Heart left ventricle (tissue), 16 donors: ENCODE data around the gene ADGRG6. TPM values are rescaled to one million over a fixed set of nuclear protein-coding genes. Genes with fewer than 3 reads are reported as not detected.

Experiments
- ATAC-seq, 4 donors: fragments of 200-7000 bp; cut with Tn5 transposase; one replicate each; pipeline ENCODE4 v1.9.1; 2020 to 2022; ENCODE audit warnings: moderate library complexity in 4 of 4, mild to moderate bottlenecking in 3 of 4, moderate number of reproducible peaks in 1 of 4
- DNase-seq, 5 donors: peaks; one replicate each; pipeline ENCODE4 v3.0.0-alpha.2; 2020
- H3K27ac ChIP-seq, 12 donors: fragments of 200-600 bp; sonication (generic) in 4 of 12; one replicate each; pipeline versions ENCODE4 v1.5.0 to v1.8.0; 2016 to 2022; ENCODE audit warnings: mild to moderate bottlenecking in 2 of 12
- H3K27me3 ChIP-seq, 9 donors: fragments of 200-600 bp; sonication (generic) in 2 of 9; one replicate each; pipeline versions ENCODE4 v1.5.1 to v1.8.0; 2016 to 2022; ENCODE audit warnings: mild to moderate bottlenecking in 3 of 9
- H3K36me3 ChIP-seq, 9 donors: fragments of 200-600 bp; sonication (generic) in 2 of 9; one replicate each; pipeline versions ENCODE4 v1.5.0 to v1.8.0; 2018 to 2022; ENCODE audit warnings: mild to moderate bottlenecking in 2 of 9
- H3K4me1 ChIP-seq, 12 donors: fragments of 200-600 bp; sonication (generic) in 4 of 12; one replicate each; pipeline versions ENCODE4 v1.5.0 to v1.8.0; 2016 to 2022; ENCODE audit warnings: mild to moderate bottlenecking in 3 of 12
- H3K4me3 ChIP-seq, 12 donors: fragments of 200-600 bp; sonication (generic) in 4 of 12; one replicate each; pipeline versions ENCODE4 v1.5.0 to v1.8.0; 2017 to 2022; ENCODE audit warnings: mild to moderate bottlenecking in 9 of 12, moderate library complexity in 4 of 12
- H3K9me3 ChIP-seq, 12 donors: fragments of 200-600 bp; sonication (generic) in 4 of 12; one replicate each; pipeline versions ENCODE4 v1.5.0 to v1.8.0; 2016 to 2022; ENCODE audit warnings: mild to moderate bottlenecking in 1 of 12
- CTCF ChIP-seq, 12 donors: fragments of 200-600 bp; sonication (generic) in 4 of 12; IDR thresholded peaks; one replicate each; pipeline versions ENCODE4 v1.5.0 to v1.8.0; 2018 to 2022; ENCODE audit warnings: antibody characterized with exemption in 12 of 12, mild to moderate bottlenecking in 5 of 12
- POLR2A ChIP-seq, 2 donors: fragments of 450-650 bp; IDR thresholded peaks; one replicate each; pipeline ENCODE4 v1.6.1; 2017; ENCODE audit warnings: antibody characterized with exemption in 2 of 2, mild to moderate bottlenecking in 2 of 2, moderate library complexity in 2 of 2
- WGBS, 4 donors: extraction: QIAGEN DNeasy Blood & Tissue Kit in 2 of 4; methylation state at CpG; one replicate each; pipeline versions ENCODE4 v1.1.5 to v1.1.7; 2013 to 2018; 5-methylcytosine and 5-hydroxymethylcytosine counted together
- intact Hi-C, 10 donors: fragments of 100-400 bp; cut with DNase I; formaldehyde crosslinking; loops; one replicate each; pipeline versions ENCODE4 v1.11.1 to v1.14.2; 2022
- polyA plus RNA-seq, 2 donors: library from polyadenylated mRNA; stranded (reverse); fragments of 200-250 nt; gene quantifications; one replicate each; pipeline ENCODE4 v1.2.3, GENCODE V29; 2013
- total RNA-seq, 9 donors: library from RNA; depleted of rRNA in 2 of 9; stranded (reverse); fragments of >200 nt in 2 of 9; fragmentation: NEBNext Ultra II Directional in 3 of 9; extraction: Animal tissue kit (Norgen Biotek cat#: 25700) in 3 of 9; gene quantifications; one replicate each; pipeline versions ENCODE4 v1.1.0 to v1.2.4, GENCODE V29; 2016 to 2023
- donor health status: ischemic (EF 13 %, LVEDD 7.1; RV severe dilation, severe dysfunction).
- donor health status: healthy with polysubstance abuse.
- donor health status: DM: no; HTN: yes; CAD: no.
- donor health status: DM: no; HTN: no; CAD: no.
- donor health status: ischemic (EF 25% LVEDD 6.9; RV normal size, moderate dysfunction).
- donor health status: ischemic (EF 25% LVEDD 5.7; RV mildly dilated, moderate dysfunction).
- donor health status: healthy.
- donor health status: DM: yes; HTN: yes; CAD: no.
- donor health status: ischemic (EF 35%, LVEDD 5.7; RV mildly dilated, moderate dysfunction).
- donor health status: nonischemic (EF 11% LVEDD 7.7; RV severe dilation, severe dysfunction).
- donor health status: DM: yes; HTN: yes; CAD: no.
- donor health status: PGD.
- donor health status: ischemic (EF 29% LVEDD 5.4; RV normal size, mild dysfunction).
- donor health status: nonischemic (EF 23%, LVEDD 6.1; RV moderate dilation, normal function).

Gene ADGRG6
- total and polyA plus RNA-seq, 11 donors, result 0.61 to 10.5 (median 2.0) TPM

- WGBS, 4 donors, result 75 to 91% (median 86%) methylated on average over 1 to 2 of the region's 2 CpGs
- no peak overlapping the region for H3K27ac ChIP-seq
- H3K27me3 ChIP-seq, result no peaks in the 10 kb centered on the region
- DNase-seq, result no peak
- TF ChIP-seq POLR2A (IDR thresholded peaks at IDR 0.05) (no peak), CTCF (IDR thresholded peaks at IDR 0.05) (no peak)
- H3K9me3 ChIP-seq, result peaks cover 0 to 5% (median 0%) of the 10 kb centered on the region in 12 donors
- no peak overlapping the region for H3K4me3 ChIP-seq
- no peak for ATAC-seq
- no peaks in the 10 kb centered on the region for H3K4me1 ChIP-seq
- no peaks in the 10 kb centered on the region for H3K36me3 ChIP-seq
- intact Hi-C loops, result no loop called here
These were observed 160.5 kb downstream of the ADGRG6 start for GRCh38 chr6:142462260-142462659.

GRCh38 chr6:142463988-142464387 lies 162.2 kb downstream of the ADGRG6 start:
- Histone ChIP-seq H3K36me3 (no peaks in the 10 kb centered on the region), H3K27ac (no peak overlapping the region), H3K9me3 (peaks cover 0 to 6% (median 0%) of the 10 kb centered on the region in 12 donors), H3K4me1 (no peaks in the 10 kb centered on the region), H3K27me3 (no peaks in the 10 kb centered on the region), H3K4me3 (no peak overlapping the region)
- 75 to 80% (median 78%) methylated on average over 6 of the region's 6 CpGs for whole genome bisulfite sequencing, 4 donors
- TF ChIP-seq CTCF (IDR thresholded peaks at IDR 0.05), result no peak
- no peak for TF ChIP-seq POLR2A (IDR thresholded peaks at IDR 0.05)
- intact Hi-C loops, result no loop called here
- DNase-seq (no peak), ATAC-seq (no peak)

GRCh38 chr6:142469220-142469619 lies 167.4 kb downstream of the ADGRG6 start:
- intact Hi-C loops, result no loop called here

GRCh38 chr6:142470421-142470820 lies 168.6 kb downstream of the ADGRG6 start:
- WGBS, 4 donors, result 59 to 78% (median 61%) methylated on average over 1 of the region's 1 CpG
- H3K27ac ChIP-seq, result no peak overlapping the region
- H3K4me3 ChIP-seq, result no peak overlapping the region
- no peaks in the 10 kb centered on the region for H3K36me3 ChIP-seq
- intact Hi-C loops, result loop anchor here in 6 of 10 donors (5.0 to 10.0 kb wide), 5 partner anchors 214 to 1544 kb away; no protein-coding TSS in a partner anchor
- H3K9me3 ChIP-seq, result peaks cover 0 to 6% (median 0%) of the 10 kb centered on the region in 12 donors
- H3K27me3 ChIP-seq, result peaks cover 0 to 2% (median 0%) of the 10 kb centered on the region in 9 donors
- DNase-seq, result no peak
- ATAC-seq, result no peak
- no peaks in the 10 kb centered on the region for H3K4me1 ChIP-seq
- TF ChIP-seq CTCF (IDR thresholded peaks at IDR 0.05) (no peak), POLR2A (IDR thresholded peaks at IDR 0.05) (no peak)

More at GRCh38 chr6:142469220-142469619, 167.4 kb downstream of the ADGRG6 start:
- Histone ChIP-seq H3K27ac (no peak overlapping the region), H3K9me3 (peaks cover 0 to 6% (median 0%) of the 10 kb centered on the region in 12 donors), H3K36me3 (no peaks in the 10 kb centered on the region), H3K4me1 (no peaks in the 10 kb centered on the region), H3K27me3 (peaks cover 0 to 2% (median 0%) of the 10 kb centered on the region in 9 donors), H3K4me3 (no peak overlapping the region)
- 84 to 91% (median 87%) methylated on average over 1 of the region's 1 CpG for WGBS, 4 donors
- TF ChIP-seq POLR2A (IDR thresholded peaks at IDR 0.05) (no peak), CTCF (IDR thresholded peaks at IDR 0.05) (no peak)
- ATAC-seq, result no peak
- DNase-seq, result no peak
